Measurements from ENCODE around the gene RPL10.

Gene RPL10

DNA sequence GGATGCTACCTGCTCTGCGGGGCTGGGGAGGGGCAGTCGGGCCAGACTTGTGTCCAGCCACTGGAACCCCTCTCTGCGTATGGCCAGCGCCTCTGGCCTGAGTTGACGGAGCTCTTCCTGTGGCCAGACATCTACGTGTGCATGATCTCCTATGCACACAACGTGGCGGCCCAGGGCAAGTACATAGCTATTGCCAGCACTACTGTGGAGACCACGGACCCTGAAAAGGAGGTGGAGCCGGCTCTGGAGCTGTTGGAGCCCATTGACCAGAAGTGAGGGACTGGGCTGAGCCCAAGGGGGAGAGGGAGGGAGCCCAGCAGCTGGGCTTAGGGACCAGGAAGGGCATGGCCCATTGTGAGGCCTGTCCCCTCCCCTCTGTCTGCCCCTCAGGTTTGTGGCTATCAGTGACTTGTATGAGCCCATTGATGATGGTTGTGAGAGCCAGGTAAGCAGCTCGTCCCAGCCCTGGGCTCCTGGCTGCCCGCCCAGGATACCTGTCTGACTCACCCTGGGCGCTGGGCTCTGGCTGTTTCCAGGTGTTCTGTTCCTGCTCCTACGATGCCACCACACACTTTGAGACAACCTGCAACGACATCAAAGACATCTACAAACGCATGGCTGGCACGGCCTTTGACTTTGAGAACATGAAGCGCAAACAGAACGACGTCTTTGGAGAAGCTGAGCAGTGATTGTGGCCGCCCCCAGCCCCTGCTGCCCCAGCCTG lies 44.0 kb downstream of the RPL10 start:
- DNase-seq (ENCODE audit: extremely low read depth, insufficient read length): no peak
- TF ChIP-seq, protein P1, sequence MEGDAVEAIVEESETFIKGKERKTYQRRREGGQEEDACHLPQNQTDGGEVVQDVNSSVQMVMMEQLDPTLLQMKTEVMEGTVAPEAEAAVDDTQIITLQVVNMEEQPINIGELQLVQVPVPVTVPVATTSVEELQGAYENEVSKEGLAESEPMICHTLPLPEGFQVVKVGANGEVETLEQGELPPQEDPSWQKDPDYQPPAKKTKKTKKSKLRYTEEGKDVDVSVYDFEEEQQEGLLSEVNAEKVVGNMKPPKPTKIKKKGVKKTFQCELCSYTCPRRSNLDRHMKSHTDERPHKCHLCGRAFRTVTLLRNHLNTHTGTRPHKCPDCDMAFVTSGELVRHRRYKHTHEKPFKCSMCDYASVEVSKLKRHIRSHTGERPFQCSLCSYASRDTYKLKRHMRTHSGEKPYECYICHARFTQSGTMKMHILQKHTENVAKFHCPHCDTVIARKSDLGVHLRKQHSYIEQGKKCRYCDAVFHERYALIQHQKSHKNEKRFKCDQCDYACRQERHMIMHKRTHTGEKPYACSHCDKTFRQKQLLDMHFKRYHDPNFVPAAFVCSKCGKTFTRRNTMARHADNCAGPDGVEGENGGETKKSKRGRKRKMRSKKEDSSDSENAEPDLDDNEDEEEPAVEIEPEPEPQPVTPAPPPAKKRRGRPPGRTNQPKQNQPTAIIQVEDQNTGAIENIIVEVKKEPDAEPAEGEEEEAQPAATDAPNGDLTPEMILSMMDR (IDR thresholded peaks at IDR 0.05; ENCODE audit: insufficient read depth, low read length, poor library complexity, severe bottlenecking): no peak
- Histone ChIP-seq H3K36me3 (ENCODE audit: control insufficient read depth, insufficient read depth, low read length) (no peaks in the 10 kb centered on the region; the same call in none of the 2 replicates), H3K27me3 (replicated peaks; ENCODE audit: control insufficient read depth, insufficient read depth, low read length) (no peaks in the 10 kb centered on the region), H3K4me3 (replicated peaks; ENCODE audit: low read depth, low read length) (no peak overlapping the region)

DNA sequence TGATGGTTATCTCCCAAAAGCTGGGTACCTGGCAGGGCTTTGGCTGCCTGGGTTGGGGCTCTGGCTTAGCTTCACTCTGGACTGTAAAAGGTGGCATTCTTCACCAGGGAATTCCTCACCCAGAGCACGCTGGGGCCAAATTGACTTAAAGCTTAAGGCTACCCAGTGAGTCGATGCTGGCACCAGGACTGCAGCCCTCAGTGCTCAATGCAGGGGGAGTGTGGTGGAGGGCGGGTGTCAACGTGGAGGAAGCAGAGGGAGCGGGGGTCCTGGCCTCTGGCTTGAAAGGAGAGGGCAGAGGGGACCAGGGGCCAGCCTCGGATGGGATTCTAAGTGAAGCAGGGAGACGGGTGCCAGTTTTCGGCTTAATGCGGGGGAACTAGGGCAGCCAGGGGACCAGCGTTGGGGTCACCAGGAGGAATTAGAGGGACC lies 45.3 kb downstream of the RPL10 start:
- Histone ChIP-seq H3K36me3 (ENCODE audit: control insufficient read depth, insufficient read depth, low read length) (peaks cover 1% of the 10 kb centered on the region), H3K4me3 (replicated peaks; ENCODE audit: low read depth, low read length) (peak overlapping the region; percentile 50), H3K27me3 (replicated peaks; ENCODE audit: control insufficient read depth, insufficient read depth, low read length) (no peaks in the 10 kb centered on the region)
- TF ChIP-seq, protein P1 (IDR thresholded peaks at IDR 0.05; ENCODE audit: insufficient read depth, low read length, poor library complexity, severe bottlenecking): no peak
- no peak for DNase-seq (ENCODE audit: extremely low read depth, insufficient read length)

DNA sequence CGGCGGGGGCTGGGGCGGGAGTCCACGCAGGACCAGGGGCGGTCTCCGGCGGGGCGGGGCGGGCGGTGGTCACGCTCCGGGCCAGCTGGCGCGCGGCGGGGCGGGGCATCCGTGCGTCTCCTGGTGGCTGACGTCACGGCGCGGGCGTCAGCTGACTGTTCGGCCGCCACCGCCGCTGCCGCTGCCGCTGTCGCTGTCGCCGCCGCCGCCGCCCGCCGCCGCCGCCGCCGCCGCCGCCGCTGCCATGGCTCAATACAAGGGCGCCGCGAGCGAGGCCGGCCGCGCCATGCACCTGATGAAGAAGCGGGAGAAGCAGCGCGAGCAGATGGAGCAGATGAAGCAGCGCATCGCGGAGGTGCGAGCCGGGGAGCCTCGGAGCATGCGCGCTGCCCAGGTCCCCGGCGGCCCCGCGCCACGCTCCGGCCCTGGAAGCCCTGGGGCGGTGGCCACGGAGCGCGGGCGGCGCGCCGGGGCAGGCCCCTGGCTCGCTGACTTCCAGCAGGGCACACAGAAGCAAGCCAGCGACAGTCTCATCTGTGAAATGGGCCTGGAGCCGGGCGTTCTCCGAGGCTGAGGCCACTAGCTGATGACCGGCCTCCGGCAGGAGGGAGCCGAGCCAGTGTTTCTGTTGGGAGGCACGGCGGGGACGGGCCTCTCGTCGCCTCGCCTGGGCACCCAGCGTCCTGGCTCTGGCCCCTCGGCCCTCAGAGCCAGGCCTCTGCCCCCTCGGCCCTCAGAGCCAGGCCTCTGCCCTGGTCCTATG lies 46.0 kb downstream of the RPL10 start, which contains the start of gene FAM50A:
TSS of gene FAM50A (plus strand) at position 150 of the 763 bp plus-strand sequence. CDS start at position 245, 95 bp downstream.
- Histone ChIP-seq H3K27me3 (replicated peaks; ENCODE audit: control insufficient read depth, insufficient read depth, low read length) (no peaks in the 10 kb centered on the region), H3K4me3 (replicated peaks; ENCODE audit: low read depth, low read length) (peak within 1 kb of the TSS; percentile 75), H3K36me3 (ENCODE audit: control insufficient read depth, insufficient read depth, low read length) (peaks cover 8% of the 10 kb centered on the region)
- TF ChIP-seq, protein P1 (IDR thresholded peaks at IDR 0.05; ENCODE audit: insufficient read depth, low read length, poor library complexity, severe bottlenecking): no peak
- DNase-seq (ENCODE audit: extremely low read depth, insufficient read length): peak; percentile 71

DNA sequence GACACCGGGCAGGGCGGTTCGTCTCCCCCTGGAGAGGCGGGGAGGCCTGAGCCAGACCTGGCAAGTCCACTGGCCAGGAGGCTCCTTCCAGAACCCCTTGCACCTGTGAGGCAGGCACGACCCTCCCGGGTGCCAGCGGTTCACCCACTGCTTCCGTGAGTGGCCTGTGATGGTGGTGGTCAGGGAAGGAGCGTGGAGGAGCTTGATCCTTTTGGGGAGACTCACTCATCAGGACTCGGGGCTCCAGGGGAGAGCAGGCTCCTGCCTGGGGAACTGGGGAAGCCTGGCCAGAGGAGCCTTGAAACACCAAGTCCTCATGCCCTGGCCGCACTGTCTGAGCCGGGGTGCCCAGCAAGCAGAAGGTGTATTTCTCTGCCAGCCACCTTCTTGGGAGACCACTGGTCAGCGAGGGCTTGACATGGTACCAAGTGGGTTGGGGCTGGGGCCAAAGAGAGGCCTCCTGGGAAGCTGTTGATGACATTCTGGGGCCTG lies 46.6 kb downstream of the RPL10 start:
- H3K36me3 ChIP-seq (ENCODE audit: control insufficient read depth, insufficient read depth, low read length): peaks cover 8% of the 10 kb centered on the region
- H3K27me3 ChIP-seq (replicated peaks; ENCODE audit: control insufficient read depth, insufficient read depth, low read length): no peaks in the 10 kb centered on the region
- DNase-seq (ENCODE audit: extremely low read depth, insufficient read length): no peak
- peak overlapping the region; percentile 75 for H3K4me3 ChIP-seq (replicated peaks; ENCODE audit: low read depth, low read length)
- TF ChIP-seq, protein P1 (IDR thresholded peaks at IDR 0.05; ENCODE audit: insufficient read depth, low read length, poor library complexity, severe bottlenecking): no peak

DNA sequence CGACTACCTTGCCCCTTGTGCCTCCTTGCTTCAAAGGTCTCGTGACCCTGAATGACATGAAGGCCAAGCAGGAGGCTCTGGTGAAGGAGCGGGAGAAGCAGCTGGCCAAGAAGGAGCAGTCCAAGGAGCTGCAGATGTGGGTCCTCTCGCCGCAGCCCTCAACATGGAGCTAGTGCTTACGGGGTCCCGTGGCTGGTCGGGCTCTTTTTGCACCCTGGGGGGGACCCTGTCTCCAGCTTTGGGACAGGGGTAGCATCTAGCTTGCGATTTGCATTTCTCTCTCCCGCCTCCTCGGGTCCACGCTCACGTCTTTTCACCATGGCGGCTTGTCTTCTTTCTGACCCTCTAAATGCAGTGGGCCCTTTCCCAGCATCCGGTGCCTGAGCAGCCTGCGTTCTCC lies 47.6 kb downstream of the RPL10 start:
- peaks cover 10% of the 10 kb centered on the region for H3K36me3 ChIP-seq (ENCODE audit: control insufficient read depth, insufficient read depth, low read length)

More for the DNA sequence above, 47.6 kb downstream of the RPL10 start:
- Histone ChIP-seq H3K4me3 (replicated peaks; ENCODE audit: low read depth, low read length) (no peak overlapping the region), H3K27me3 (replicated peaks; ENCODE audit: control insufficient read depth, insufficient read depth, low read length) (no peaks in the 10 kb centered on the region)
- no peak for DNase-seq (ENCODE audit: extremely low read depth, insufficient read length)
- TF ChIP-seq, protein P1 (IDR thresholded peaks at IDR 0.05; ENCODE audit: insufficient read depth, low read length, poor library complexity, severe bottlenecking): no peak
